PFSK-1 (cell line): ENCODE data around the gene KIAA0040.

Experiments
- POLR2AphosphoS5 ChIP-seq: IDR thresholded peaks from 2 replicates; pipeline ENCODE4 v1.6.1; 2012; ENCODE audit warnings: low read depth, mild to moderate bottlenecking, control low read depth, low read length, moderate library complexity
- REST ChIP-seq, 2 experiments: IDR thresholded peaks; 2 replicates each; pipeline versions ENCODE4 v1.6.1 to v1.8.0; 2011 to 2012; ENCODE audit warnings: low read depth in 2 of 2, low read length in 2 of 2, control low read depth in 1 of 2, inconsistent platforms in 1 of 2, mild to moderate bottlenecking in 1 of 2, moderate library complexity in 1 of 2; ENCODE audit not compliant: insufficient read depth in 1 of 2
- SIN3A ChIP-seq: IDR thresholded peaks from 2 replicates; pipeline ENCODE4 v1.6.1; 2012; ENCODE audit warnings: mild to moderate bottlenecking, low read length, moderate library complexity, borderline replicate concordance; ENCODE audit not compliant: insufficient read depth

DNA sequence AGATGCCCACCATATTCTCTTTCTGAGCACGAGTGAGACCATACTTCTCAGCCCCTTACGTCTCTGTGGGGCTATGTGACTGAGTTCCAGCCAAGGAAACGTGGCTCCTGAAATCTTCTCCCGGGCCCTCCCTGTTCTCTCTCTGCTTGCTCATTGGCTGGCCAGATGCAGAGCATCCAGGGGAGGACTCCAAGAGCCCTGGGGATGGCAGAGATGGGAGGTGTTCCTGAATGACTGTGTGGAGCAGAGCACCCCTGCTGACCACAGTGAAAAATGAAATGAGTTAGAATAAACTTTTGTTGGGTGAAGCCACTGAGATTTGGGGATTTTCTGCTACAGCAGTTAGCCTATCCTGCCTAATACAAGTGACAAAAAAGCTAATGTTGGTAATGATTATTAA is 23.8 kb downstream of the KIAA0040 start:
- TF ChIP-seq SIN3A (no peak), POLR2AphosphoS5 (no peak), REST (IDR thresholded peaks at IDR 0.05; ENCODE audit: insufficient read depth in 1 of 2, low read depth in 2 of 2, low read length in 2 of 2) (no peak)
